AG04449 (cell line): Measurements from ENCODE around the gene FOXE1.

ENCODE experiments used
- CTCF ChIA-PET: fragments of 350-600 bp; formaldehyde crosslinking; extraction: SDS; loops from one replicate; lab custom pipeline; 2021; ENCODE audit warnings: antibody characterized with exemption; lab: Yijun Ruan, JAX
- POLR2A ChIA-PET: fragments of 400-600, 350-600 bp; formaldehyde crosslinking; extraction: SDS; loops from one replicate; lab custom pipeline; 2020; ENCODE audit warnings: antibody characterized with exemption, inconsistent platforms; lab: Yijun Ruan, JAX
- DNase-seq: peaks from one replicate; pipeline ENCODE4 v3.0.0-alpha.2; 2010; ENCODE audit warnings: low read depth, low spot score
- H3K4me3 ChIP-seq: 2 replicates; pipeline ENCODE4 v1.5.1; 2011; ENCODE audit warnings: low read depth, mild to moderate bottlenecking, control low read depth, low read length
- TF ChIP-seq, protein P1 (sequence below): IDR thresholded peaks from one replicate; pipeline ENCODE4 v1.5.1; 2011; ENCODE audit warnings: mild to moderate bottlenecking, moderate library complexity, low read length, control low read depth, inconsistent platforms; ENCODE audit not compliant: insufficient read depth; ENCODE audit errors: missing control alignments

Gene FOXE1

GRCh38 chr9:97850746-97851445, 2.1 kb upstream of the FOXE1 start:
- POLR2A ChIA-PET: no interaction called here
- CTCF ChIA-PET: interaction anchor here (1.1 kb wide), 1 partner anchor 9 kb away, joined by 3 read pairs; no protein-coding TSS in a partner anchor
- TF ChIP-seq, protein P1, sequence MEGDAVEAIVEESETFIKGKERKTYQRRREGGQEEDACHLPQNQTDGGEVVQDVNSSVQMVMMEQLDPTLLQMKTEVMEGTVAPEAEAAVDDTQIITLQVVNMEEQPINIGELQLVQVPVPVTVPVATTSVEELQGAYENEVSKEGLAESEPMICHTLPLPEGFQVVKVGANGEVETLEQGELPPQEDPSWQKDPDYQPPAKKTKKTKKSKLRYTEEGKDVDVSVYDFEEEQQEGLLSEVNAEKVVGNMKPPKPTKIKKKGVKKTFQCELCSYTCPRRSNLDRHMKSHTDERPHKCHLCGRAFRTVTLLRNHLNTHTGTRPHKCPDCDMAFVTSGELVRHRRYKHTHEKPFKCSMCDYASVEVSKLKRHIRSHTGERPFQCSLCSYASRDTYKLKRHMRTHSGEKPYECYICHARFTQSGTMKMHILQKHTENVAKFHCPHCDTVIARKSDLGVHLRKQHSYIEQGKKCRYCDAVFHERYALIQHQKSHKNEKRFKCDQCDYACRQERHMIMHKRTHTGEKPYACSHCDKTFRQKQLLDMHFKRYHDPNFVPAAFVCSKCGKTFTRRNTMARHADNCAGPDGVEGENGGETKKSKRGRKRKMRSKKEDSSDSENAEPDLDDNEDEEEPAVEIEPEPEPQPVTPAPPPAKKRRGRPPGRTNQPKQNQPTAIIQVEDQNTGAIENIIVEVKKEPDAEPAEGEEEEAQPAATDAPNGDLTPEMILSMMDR: no peak
- DNase-seq: no peak
- no peak overlapping the region for H3K4me3 ChIP-seq

GRCh38 chr9:97851446-97851883, 1.6 kb upstream of the FOXE1 start:
- no peak for DNase-seq
- H3K4me3 ChIP-seq: peak overlapping the region; percentile 18; the same call in 1 of the 2 replicates
- TF ChIP-seq, protein P1: no peak
- CTCF ChIA-PET: interaction anchor here (1.1 kb wide), 1 partner anchor 10 kb away, joined by 3 read pairs; no protein-coding TSS in a partner anchor
- POLR2A ChIA-PET: no interaction called here

- TF ChIP-seq, protein P1: no peak
- no peak for DNase-seq
- no peak overlapping the region for H3K4me3 ChIP-seq
- CTCF ChIA-PET: no interaction called here
- POLR2A ChIA-PET: no interaction called here
Observed at GRCh38 chr9:97852001-97852398, 1.0 kb upstream of the FOXE1 start.

- TF ChIP-seq, protein P1: no peak
- no peak overlapping the region for H3K4me3 ChIP-seq
- POLR2A ChIA-PET: no interaction called here
- no peak for DNase-seq
- CTCF ChIA-PET: no interaction called here
Observed at GRCh38 chr9:97852399-97853055, 499 bp upstream of the FOXE1 start.

- POLR2A ChIA-PET: no interaction called here
- H3K4me3 ChIP-seq: peak overlapping the region; percentile 38
- TF ChIP-seq, protein P1: peak; percentile 23
- DNase-seq: no peak
- CTCF ChIA-PET: interaction anchor here (0.7 to 1.3 kb wide), 4 partner anchors 12 to 157 kb away, joined by 3 to 4 read pairs (median 3); partner anchors contain the start of gene XPA
Observed at GRCh38 chr9:97853844-97854695, 1.0 kb downstream of the FOXE1 start.
